B cell (primary cell): ENCODE results near the gene ARRDC3.

Source experiments
- CTCF ChIP-seq: fragments of 200-600 bp; IDR thresholded peaks from one replicate; pipeline ENCODE4 v1.8.0; 2022; ENCODE audit warnings: antibody characterized with exemption, mild to moderate bottlenecking
- EZH2 ChIP-seq: IDR thresholded peaks from 2 replicates; pipeline ENCODE4 v1.6.1; 2012; ENCODE audit warnings: borderline replicate concordance, low read depth, mild to moderate bottlenecking, moderate library complexity, low read length; ENCODE audit not compliant: insufficient read depth, poor library complexity, severe bottlenecking

GRCh38 chr5:91328743-91329142 is 54.4 kb downstream of the ARRDC3 start:
- no peak for TF ChIP-seq CTCF
- TF ChIP-seq EZH2: no peak
